ENCODE measurements around the gene EPAS1. TPM values are rescaled to one million over a fixed set of nuclear protein-coding genes. Genes with fewer than 3 reads are reported as not detected.

Gene EPAS1
- total and polyA plus RNA-seq, 4 donors = 213 to 954 (median 403) TPM

DNA sequence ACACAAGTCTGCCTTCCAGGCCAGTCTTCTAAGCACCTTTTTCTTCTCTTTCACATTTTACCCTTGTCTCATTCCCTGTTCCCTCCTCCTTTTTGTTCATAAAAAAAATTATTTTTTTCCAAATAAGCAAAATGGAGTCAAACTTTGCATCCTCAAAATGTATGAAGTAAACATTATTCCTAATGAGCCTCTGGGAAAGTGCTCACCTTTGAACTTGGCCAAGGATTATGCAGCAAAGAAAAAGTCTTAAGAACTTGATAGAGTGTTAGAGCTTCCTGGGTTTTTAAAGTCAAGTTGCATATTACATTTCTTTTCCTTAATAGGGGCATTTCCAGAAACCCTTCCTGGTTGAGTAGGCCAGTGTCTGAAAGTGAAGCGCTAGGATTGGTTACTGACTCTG lies 31.6 kb downstream of the EPAS1 start:
- Histone ChIP-seq H3K27me3 (ENCODE audit: control insufficient read depth in 1 of 2, insufficient read depth in 2 of 2, low read length in 1 of 2) (no peaks in the 10 kb centered on the region), H3K27ac (ENCODE audit: low read depth in 1 of 2, low read length in 2 of 2) (no peak overlapping the region), H3K4me1 (ENCODE audit: control insufficient read depth in 1 of 2, insufficient read depth in 2 of 2, low read length in 2 of 2) (peaks cover 10 to 34% of the 10 kb centered on the region in 2 donors), H3K9me3 (ENCODE audit: control insufficient read depth, low read length) (no peaks in the 10 kb centered on the region), H3K4me3 (ENCODE audit: low read length in 2 of 2) (no peak overlapping the region), H3K36me3 (ENCODE audit: control insufficient read depth in 1 of 2, insufficient read depth in 2 of 2, low read length in 1 of 2) (no peaks in the 10 kb centered on the region)
- ATAC-seq (ENCODE audit: low FRiP score) = no peak
- WGBS, 2 donors = 96 to 100% methylated on average over 1 of the region's 1 CpG
- no peak for DNase-seq
- intact Hi-C loops (cut with DNase I) = no loop called here

DNA sequence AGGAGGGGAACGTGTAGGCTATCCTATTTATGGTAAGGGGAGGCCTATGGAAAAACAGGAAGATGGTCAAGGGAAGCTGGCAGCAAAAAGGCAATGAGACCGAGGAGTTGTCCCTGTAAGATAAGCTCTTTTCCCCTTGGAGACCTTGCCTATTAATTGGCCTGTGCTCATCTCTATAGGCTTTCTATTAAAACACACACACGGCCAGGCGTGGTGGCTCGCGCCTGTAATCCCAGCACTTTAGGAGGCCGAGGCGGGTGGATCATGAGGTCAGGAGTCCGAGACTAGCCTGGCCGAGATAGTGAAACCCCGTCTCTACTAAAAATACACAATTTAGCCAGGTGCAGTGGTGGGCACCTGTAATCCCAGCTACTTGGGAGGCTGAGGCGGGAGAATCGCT lies 32.1 kb downstream of the EPAS1 start:
- Histone ChIP-seq H3K36me3 (ENCODE audit: control insufficient read depth in 1 of 2, insufficient read depth in 2 of 2, low read length in 1 of 2) (no peaks in the 10 kb centered on the region), H3K27me3 (ENCODE audit: control insufficient read depth in 1 of 2, insufficient read depth in 2 of 2, low read length in 1 of 2) (no peaks in the 10 kb centered on the region), H3K27ac (ENCODE audit: low read depth in 1 of 2, low read length in 2 of 2) (peak overlapping the region in 1 of 2 donors; percentile 17), H3K4me1 (ENCODE audit: control insufficient read depth in 1 of 2, insufficient read depth in 2 of 2, low read length in 2 of 2) (peaks cover 14 to 34% of the 10 kb centered on the region in 2 donors), H3K9me3 (ENCODE audit: control insufficient read depth, low read length) (no peaks in the 10 kb centered on the region), H3K4me3 (ENCODE audit: low read length in 2 of 2) (no peak overlapping the region)
- intact Hi-C loops (cut with DNase I) = no loop called here
- ATAC-seq (ENCODE audit: low FRiP score) (no peak), DNase-seq (no peak)
- WGBS, 2 donors = 86 to 93% methylated on average over 13 of the region's 13 CpGs

DNA sequence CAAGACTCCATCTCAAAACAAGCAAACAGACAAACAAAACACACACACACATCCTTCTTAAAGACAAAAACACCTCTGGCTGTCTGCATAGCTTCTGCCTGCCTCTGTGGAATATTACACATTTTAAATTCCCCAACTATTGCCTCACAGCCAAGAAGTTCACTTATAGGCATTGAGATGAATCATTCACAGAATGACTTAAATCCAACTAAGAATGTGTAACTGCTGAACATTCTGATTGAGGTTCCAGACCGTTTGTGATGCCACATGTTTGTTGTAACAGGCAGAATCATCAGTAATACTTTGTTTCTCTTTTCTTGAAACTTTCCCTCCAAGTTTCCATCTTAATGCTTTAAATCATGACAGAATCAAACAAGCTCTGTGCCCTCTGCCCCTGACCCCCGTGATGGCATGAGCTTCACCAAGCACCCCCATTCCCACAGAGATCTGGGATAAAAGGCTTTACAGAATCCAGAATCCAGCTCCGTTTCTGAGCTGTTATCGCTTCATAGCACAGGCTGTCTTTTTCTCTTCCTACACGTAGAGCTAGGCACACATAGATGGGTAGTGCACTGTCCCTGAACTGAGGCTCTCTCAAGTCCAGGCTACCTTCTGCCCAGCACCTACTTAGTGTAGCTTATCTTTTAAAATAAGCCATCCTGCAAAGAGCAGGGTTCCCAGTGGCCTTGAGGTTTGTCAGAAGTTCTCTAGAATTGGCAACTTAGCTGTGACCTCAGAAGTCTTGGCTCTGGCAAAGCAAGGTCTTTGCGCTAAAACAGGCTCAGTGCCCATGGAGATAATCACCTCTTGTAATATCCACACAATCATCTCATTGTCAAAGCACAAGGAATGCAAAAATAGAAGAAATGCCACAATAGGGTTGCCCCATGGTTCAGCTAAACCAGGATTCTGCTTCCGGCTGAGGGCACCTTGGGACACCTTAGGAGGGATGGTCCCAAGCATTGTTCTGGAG lies 32.9 kb downstream of the EPAS1 start:
- H3K4me3 ChIP-seq (ENCODE audit: low read length in 2 of 2) = no peak overlapping the region
- H3K27ac ChIP-seq (ENCODE audit: low read depth in 1 of 2, low read length in 2 of 2) = peak overlapping the region; percentile 89 to 96
- intact Hi-C loops (cut with DNase I) = no loop called here
- no peaks in the 10 kb centered on the region for H3K27me3 ChIP-seq (ENCODE audit: control insufficient read depth in 1 of 2, insufficient read depth in 2 of 2, low read length in 1 of 2)
- no peaks in the 10 kb centered on the region for H3K9me3 ChIP-seq (ENCODE audit: control insufficient read depth, low read length)
- DNase-seq (no peak), ATAC-seq (ENCODE audit: low FRiP score) (no peak)
- H3K36me3 ChIP-seq (ENCODE audit: control insufficient read depth in 1 of 2, insufficient read depth in 2 of 2, low read length in 1 of 2) = no peaks in the 10 kb centered on the region
- peaks cover 15 to 31% of the 10 kb centered on the region in 2 donors for H3K4me1 ChIP-seq (ENCODE audit: control insufficient read depth in 1 of 2, insufficient read depth in 2 of 2, low read length in 2 of 2)
- WGBS, 2 donors = 31 to 38% methylated on average over 7 of the region's 7 CpGs

DNA sequence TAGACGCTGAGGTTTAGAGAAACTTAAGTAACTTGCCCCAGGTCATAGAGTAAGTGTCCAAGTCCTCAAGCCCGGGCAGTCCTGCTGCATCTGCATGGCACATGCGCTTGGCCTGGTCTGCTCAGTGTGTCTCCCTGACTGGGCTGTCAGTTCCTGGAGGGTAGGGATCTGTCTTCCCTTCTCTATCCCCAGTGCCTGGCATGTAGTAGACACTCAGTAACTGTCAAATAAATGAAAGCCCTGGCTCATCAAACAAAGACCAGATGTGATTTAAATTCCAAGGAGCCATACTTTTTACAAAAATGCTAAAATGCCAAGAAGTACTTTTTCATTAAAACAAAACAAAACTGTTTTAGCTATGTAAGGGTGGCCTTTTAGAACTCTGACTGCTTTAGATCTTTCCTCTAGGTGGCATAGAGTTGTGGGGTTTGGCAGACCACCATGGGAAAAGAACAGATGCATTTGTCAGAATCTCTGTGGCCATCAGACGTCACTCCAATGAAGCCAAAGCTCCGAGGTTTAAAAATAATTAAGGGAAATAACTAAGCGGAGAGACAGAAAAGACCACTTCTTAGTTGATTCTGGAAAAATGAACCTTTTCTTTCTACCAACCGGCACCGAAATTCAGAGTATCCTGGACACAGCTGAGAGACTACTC lies 34.0 kb downstream of the EPAS1 start:
- H3K27ac ChIP-seq (ENCODE audit: low read depth in 1 of 2, low read length in 2 of 2) = peak overlapping the region; percentile 89 to 96
- ATAC-seq (ENCODE audit: low FRiP score) (no peak), DNase-seq (no peak)
- no peaks in the 10 kb centered on the region for H3K36me3 ChIP-seq (ENCODE audit: control insufficient read depth in 1 of 2, insufficient read depth in 2 of 2, low read length in 1 of 2)
- 10 to 14% methylated on average over 8 of the region's 8 CpGs for WGBS, 2 donors
- H3K4me1 ChIP-seq (ENCODE audit: control insufficient read depth in 1 of 2, insufficient read depth in 2 of 2, low read length in 2 of 2) = peaks cover 12 to 30% of the 10 kb centered on the region in 2 donors
- H3K9me3 ChIP-seq (ENCODE audit: control insufficient read depth, low read length) = no peaks in the 10 kb centered on the region
- H3K27me3 ChIP-seq (ENCODE audit: control insufficient read depth in 1 of 2, insufficient read depth in 2 of 2, low read length in 1 of 2) = no peaks in the 10 kb centered on the region
- intact Hi-C loops (cut with DNase I) = no loop called here
- H3K4me3 ChIP-seq (ENCODE audit: low read length in 2 of 2) = no peak overlapping the region

DNA sequence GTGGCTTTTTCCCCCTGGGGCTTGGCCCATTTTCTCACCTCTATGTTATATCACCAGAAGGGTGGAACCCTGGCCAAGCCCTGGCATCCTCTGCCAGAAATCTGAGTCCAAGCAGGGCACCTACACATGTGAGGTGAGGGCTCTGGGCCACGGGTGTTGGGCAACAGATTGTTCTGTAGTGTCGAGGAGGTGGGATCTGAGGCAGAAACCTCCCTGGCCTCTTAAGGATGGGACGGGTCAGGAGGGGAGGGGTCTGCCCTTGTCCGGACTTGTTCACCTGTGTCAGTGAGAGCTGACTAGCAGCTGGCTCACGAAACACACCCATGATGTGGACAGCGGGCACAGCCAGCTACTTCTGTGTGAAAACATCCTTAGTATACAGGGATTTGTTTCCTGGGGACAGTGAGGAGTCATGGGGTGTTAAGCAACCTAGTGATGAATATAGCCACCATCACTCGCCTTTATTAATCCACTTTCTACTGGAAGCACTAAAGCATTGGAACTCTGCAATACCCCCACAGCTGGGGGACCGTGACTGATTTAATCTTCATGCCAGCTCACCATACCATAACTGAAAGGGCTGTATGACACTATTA lies 35.6 kb downstream of the EPAS1 start:
- Histone ChIP-seq H3K4me3 (ENCODE audit: low read length in 2 of 2) (no peak overlapping the region), H3K27ac (ENCODE audit: low read depth in 1 of 2, low read length in 2 of 2) (peak overlapping the region; percentile 58 to 96), H3K4me1 (ENCODE audit: control insufficient read depth in 1 of 2, insufficient read depth in 2 of 2, low read length in 2 of 2) (peaks cover 11 to 30% of the 10 kb centered on the region in 2 donors), H3K9me3 (ENCODE audit: control insufficient read depth, low read length) (no peaks in the 10 kb centered on the region), H3K36me3 (ENCODE audit: control insufficient read depth in 1 of 2, insufficient read depth in 2 of 2, low read length in 1 of 2) (no peaks in the 10 kb centered on the region), H3K27me3 (ENCODE audit: control insufficient read depth in 1 of 2, insufficient read depth in 2 of 2, low read length in 1 of 2) (no peaks in the 10 kb centered on the region)
- DNase-seq (no peak), ATAC-seq (ENCODE audit: low FRiP score) (no peak)
- 29 to 50% methylated on average over 8 of the region's 8 CpGs for WGBS, 2 donors
- intact Hi-C loops (cut with DNase I) = no loop called here

DNA sequence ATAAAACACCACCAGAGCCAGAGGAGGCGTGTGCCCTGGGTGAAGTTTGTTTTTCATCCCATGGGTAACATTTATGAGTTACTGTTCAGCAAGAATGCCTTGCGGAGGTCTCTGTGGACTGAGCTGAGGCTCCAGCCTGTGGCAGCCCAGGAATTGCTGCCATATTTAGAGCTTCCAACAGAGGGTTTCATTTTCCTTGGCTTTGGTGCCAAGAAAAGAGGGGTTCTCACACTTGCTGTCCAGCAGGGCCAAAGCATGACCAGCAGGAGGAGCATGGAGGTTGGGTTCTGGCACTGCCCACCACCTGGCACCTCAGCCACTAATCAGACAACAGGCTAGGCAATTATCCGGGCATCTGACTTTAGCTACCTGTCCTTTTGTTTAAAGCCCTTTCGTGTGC lies 36.7 kb downstream of the EPAS1 start:
- Histone ChIP-seq H3K27me3 (ENCODE audit: control insufficient read depth in 1 of 2, insufficient read depth in 2 of 2, low read length in 1 of 2) (no peaks in the 10 kb centered on the region), H3K4me3 (ENCODE audit: low read length in 2 of 2) (no peak overlapping the region), H3K9me3 (ENCODE audit: control insufficient read depth, low read length) (no peaks in the 10 kb centered on the region), H3K4me1 (ENCODE audit: control insufficient read depth in 1 of 2, insufficient read depth in 2 of 2, low read length in 2 of 2) (peaks cover 12 to 28% of the 10 kb centered on the region in 2 donors), H3K27ac (ENCODE audit: low read depth in 1 of 2, low read length in 2 of 2) (peak overlapping the region; percentile 96 to 100), H3K36me3 (ENCODE audit: control insufficient read depth in 1 of 2, insufficient read depth in 2 of 2, low read length in 1 of 2) (no peaks in the 10 kb centered on the region)
- WGBS, 2 donors = 4 to 9% methylated on average over 4 of the region's 4 CpGs
- intact Hi-C loops (cut with DNase I) = loop anchor here (1.0 to 2.0 kb wide), 3 partner anchors 19 to 35 kb away; no protein-coding TSS in a partner anchor
- peak; percentile 69 to 76 for DNase-seq
- ATAC-seq (ENCODE audit: low FRiP score) = peak; percentile 37

DNA sequence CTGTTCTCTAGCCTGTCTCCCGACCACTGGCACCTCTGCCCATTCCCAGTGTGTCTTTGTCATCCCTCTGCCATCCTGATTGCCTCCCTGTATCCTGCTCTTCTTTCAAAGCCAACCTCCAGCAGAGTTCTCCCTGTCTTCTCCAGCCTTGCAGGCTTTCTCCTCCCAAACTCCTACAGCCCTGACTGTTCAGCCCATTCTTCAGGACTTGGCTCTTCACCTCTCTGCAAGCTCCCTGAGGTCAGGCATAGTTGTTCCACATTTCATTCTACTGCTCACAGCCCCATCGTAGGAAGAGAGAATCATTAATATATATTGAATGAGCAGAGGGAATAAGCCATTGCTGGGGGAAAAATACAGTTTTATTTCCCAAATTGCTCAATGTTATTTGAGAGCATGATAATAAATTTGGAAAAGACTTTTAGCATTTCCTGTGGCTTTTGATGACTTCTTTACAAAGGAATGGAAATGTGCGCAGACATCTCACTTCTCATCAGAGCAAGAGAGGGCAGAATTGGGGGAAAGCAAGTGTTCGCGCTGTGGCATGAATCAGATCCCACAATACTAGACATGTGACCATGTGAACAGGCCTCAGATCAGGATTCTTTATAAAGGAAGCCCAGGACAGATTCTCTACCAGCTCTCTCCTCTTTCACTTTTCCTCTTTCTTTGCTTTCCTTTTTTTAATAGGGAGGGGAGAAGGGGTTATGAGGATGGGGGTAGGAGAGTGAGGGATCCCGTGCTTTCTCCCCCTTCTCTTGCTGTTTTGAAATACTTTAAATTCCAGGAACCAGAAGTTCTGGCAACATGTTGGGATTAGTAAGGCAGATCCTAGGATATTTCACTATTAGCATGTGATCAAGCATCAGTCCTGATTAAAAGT lies 37.4 kb downstream of the EPAS1 start:
- 8% methylated on average over 6 of the region's 6 CpGs for WGBS, 2 donors
- peak overlapping the region; percentile 96 to 100 for H3K27ac ChIP-seq (ENCODE audit: low read depth in 1 of 2, low read length in 2 of 2)
- H3K9me3 ChIP-seq (ENCODE audit: control insufficient read depth, low read length) = no peaks in the 10 kb centered on the region
- DNase-seq (no peak), ATAC-seq (ENCODE audit: low FRiP score) (peak; percentile 45)
- H3K27me3 ChIP-seq (ENCODE audit: control insufficient read depth in 1 of 2, insufficient read depth in 2 of 2, low read length in 1 of 2) = no peaks in the 10 kb centered on the region
- H3K36me3 ChIP-seq (ENCODE audit: control insufficient read depth in 1 of 2, insufficient read depth in 2 of 2, low read length in 1 of 2) = no peaks in the 10 kb centered on the region
- H3K4me3 ChIP-seq (ENCODE audit: low read length in 2 of 2) = no peak overlapping the region
- intact Hi-C loops (cut with DNase I) = loop anchor here (1.0 to 5.0 kb wide), 4 partner anchors 19 to 37 kb away; partner anchors contain the start of gene EPAS1 (in 1 of the 2)
- H3K4me1 ChIP-seq (ENCODE audit: control insufficient read depth in 1 of 2, insufficient read depth in 2 of 2, low read length in 2 of 2) = peaks cover 12 to 24% of the 10 kb centered on the region in 2 donors
